ENCODE measurements around the gene SH3BP4. TPM values are rescaled to one million over a fixed set of nuclear protein-coding genes. Genes with fewer than 3 reads are reported as not detected.

SH3BP4 gene
- total RNA-seq, 1 donor, result 49.7 TPM

DNA sequence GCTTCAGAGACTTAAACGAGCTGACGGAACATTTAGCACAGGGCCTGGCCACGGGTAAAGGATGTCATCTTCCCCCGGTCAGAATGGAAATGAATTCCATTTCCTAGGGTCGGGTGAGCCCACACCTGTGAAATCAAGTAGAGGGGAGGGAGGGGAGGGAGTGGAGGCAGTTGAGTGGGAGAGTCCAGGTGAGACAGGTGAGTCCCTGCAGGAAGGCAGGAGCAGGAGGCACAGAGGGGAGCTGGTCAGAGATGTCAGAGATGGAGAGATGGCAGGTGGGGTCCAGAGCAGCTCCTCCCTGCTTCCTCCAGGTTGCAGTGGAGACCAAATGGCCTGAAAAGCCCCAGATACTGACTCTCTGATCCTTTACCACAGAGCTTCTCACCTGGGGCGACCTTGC, 55.2 kb downstream of the SH3BP4 start:
- no peak for DNase-seq (ENCODE audit: low read depth)
- TF ChIP-seq, protein P1, sequence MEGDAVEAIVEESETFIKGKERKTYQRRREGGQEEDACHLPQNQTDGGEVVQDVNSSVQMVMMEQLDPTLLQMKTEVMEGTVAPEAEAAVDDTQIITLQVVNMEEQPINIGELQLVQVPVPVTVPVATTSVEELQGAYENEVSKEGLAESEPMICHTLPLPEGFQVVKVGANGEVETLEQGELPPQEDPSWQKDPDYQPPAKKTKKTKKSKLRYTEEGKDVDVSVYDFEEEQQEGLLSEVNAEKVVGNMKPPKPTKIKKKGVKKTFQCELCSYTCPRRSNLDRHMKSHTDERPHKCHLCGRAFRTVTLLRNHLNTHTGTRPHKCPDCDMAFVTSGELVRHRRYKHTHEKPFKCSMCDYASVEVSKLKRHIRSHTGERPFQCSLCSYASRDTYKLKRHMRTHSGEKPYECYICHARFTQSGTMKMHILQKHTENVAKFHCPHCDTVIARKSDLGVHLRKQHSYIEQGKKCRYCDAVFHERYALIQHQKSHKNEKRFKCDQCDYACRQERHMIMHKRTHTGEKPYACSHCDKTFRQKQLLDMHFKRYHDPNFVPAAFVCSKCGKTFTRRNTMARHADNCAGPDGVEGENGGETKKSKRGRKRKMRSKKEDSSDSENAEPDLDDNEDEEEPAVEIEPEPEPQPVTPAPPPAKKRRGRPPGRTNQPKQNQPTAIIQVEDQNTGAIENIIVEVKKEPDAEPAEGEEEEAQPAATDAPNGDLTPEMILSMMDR (IDR thresholded peaks at IDR 0.05; ENCODE audit: insufficient read depth, low read length), result no peak
- no peak overlapping the region for H3K4me3 ChIP-seq (ENCODE audit: low read depth, low read length)

DNA sequence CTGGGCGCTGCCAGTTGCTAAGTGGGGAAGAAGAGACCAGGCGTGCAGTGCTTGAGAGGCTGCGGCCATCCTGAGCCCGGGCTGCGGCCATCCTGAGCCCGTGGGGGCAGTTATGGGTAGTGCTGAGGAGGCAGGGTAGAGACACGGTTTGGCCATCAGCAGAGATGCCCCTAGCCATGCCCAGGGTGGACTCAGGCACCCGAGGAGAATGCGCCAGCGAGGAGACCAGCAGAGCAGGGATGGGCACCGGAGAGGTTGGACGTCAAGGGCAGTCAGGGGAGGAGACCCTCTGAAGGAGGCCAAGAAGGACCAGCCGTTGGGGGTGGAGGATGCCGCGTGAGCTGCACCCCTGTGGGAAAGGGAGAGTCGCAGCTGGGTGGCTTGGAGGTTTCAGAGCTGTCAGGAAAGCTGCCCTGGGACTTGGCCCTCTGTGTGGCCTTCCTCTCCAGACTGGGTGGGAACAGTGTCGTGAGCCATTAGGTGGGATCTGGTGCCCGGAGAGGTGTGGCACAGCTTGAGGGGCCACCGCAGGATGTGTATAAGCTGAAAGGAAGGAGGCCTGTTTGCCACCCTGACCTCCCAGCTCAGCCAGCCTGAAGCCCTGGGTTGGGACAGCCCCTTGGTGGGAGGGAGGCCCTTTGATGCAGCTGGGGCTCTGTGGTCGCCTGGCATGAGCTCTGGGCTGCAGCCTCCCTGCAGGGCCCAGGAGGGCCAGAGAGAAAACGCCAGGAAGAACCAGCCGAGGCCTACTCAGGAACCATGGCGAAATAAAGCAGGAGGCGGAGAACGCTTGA, 56.0 kb downstream of the SH3BP4 start:
- TF ChIP-seq, protein P1 (IDR thresholded peaks at IDR 0.05; ENCODE audit: insufficient read depth, low read length), result no peak
- DNase-seq (ENCODE audit: low read depth), result no peak
- no peak overlapping the region for H3K4me3 ChIP-seq (ENCODE audit: low read depth, low read length)

DNA sequence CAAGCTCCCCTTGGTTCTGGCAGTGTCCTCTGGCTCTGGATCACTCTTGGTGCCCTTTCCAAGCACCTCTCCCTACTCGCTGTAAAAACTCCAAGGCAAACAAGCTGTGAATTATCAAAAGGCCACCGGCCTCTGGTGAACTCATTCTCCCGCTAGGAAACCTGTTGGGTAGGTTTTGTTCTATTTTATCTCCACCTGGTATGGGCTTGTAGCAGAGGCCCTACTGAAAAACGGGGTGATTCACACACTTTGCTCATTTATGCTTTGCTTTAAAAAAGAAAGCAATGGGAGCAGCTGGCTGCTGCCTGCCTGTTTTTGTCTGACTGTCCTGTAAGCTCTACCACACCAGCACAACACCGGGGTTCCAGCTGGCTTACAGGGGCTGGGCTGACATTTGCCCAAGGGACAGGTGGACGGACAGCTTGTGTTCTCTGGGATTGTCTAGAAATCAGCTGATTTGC, 56.8 kb downstream of the SH3BP4 start:
- DNase-seq (ENCODE audit: low read depth), result no peak
- TF ChIP-seq, protein P1 (IDR thresholded peaks at IDR 0.05; ENCODE audit: insufficient read depth, low read length), result no peak
- H3K4me3 ChIP-seq (ENCODE audit: low read depth, low read length), result no peak overlapping the region

DNA sequence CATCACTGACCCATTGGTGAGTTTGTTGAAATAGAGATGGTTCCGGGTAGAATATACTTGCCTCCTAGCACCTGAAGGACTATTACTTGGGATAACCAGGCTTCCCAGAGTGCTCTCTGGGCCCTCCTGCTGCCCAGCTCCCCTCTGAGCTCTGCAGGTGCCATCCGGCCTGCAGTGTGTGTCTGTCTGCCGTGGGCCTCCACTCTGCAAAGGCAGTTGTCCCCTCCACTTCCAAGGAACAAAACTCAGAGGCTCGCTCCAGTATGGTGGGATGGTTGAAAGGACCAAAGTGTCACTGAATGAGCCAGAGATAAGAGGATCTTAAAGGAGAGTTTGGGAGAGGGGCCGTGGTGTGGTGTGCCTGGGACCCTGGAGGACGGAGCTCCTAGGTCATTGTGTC, 57.3 kb downstream of the SH3BP4 start:
- no peak overlapping the region for H3K4me3 ChIP-seq (ENCODE audit: low read depth, low read length)
- DNase-seq (ENCODE audit: low read depth), result no peak
- TF ChIP-seq, protein P1 (IDR thresholded peaks at IDR 0.05; ENCODE audit: insufficient read depth, low read length), result no peak

DNA sequence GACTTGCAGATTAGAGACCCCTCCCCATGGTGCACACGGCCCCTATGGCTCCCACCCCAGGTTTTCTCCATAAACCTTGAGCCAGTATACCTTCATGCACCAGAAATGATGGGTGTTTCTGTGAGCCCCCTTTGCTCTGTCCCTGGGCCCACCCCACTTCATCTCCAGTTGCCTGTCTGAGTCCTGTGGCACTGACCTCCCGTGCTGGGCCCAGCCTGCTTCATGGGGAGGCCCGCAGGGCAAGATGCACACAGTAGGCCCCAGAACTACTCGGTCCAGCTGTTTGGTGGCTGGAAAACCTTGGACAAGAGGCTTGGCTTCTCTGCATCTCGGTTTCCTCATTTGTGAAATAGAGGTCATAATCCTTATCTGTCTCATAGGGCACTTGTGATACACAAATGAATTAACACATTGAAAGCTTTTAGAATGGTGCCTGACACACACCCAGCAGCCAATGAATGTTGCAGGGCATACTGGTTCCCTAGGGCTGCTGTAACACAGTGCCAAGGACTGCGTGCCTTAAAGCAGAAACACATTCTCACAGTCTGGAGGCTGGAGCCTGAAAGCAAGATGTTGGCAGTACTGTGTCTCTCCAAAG, 58.4 kb downstream of the SH3BP4 start:
- TF ChIP-seq, protein P1 (IDR thresholded peaks at IDR 0.05; ENCODE audit: insufficient read depth, low read length), result no peak
- H3K4me3 ChIP-seq (ENCODE audit: low read depth, low read length), result no peak overlapping the region
- no peak for DNase-seq (ENCODE audit: low read depth)

DNA sequence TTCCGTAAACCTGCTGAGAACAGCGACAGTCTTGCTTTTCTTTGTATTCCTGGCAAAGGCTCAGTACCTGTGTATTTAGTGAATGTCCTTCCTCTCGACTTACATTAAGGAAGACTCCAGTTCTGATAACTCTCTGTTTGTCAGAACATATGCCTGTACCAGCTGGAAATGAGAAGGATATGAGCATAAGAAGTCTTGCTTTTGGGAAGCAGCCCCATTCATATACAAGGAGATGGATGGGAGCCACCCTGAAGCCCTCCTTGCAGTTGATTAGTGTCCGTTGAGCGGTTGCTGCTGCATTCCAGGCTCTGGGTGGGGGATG, 59.8 kb downstream of the SH3BP4 start:
- DNase-seq (ENCODE audit: low read depth), result no peak
- H3K4me3 ChIP-seq (ENCODE audit: low read depth, low read length), result no peak overlapping the region
- TF ChIP-seq, protein P1 (IDR thresholded peaks at IDR 0.05; ENCODE audit: insufficient read depth, low read length), result no peak

Measured in fibroblast of the aortic adventitia (primary cell).